ENCODE measurements around the gene ANKRD37. TPM values are rescaled to one million over a fixed set of nuclear protein-coding genes. Genes with fewer than 3 reads are reported as not detected.
A peak's percentile ranks its signal among the peaks of the same experiment; 100 is the strongest.

ANKRD37 gene
- polyA plus RNA-seq (2011; rRNA removed) = 13.2 and 13.7 TPM in 2 replicates
- polyA minus RNA-seq (2011; rRNA and poly(A)+ RNA removed) = 1.7 and 6.9 TPM in 2 replicates

- no peak for DNase-seq (ENCODE audit: low read depth)
Measured at GRCh38 chr4:185396724-185397385, at the start of gene ANKRD37. Gene ANKRD37, plus strand, starts transcription at chr4:185396841. Its CDS starts 83 bp downstream, at chr4:185396924.

GRCh38 chr4:185346975-185347601, 49.6 kb upstream of the ANKRD37 start:
- peaks cover 10% of the 10 kb centered on the region for H3K36me3 ChIP-seq (ENCODE audit: control insufficient read depth, insufficient read depth, low read length)
- no peaks in the 10 kb centered on the region for H3K27me3 ChIP-seq (ENCODE audit: control insufficient read depth, insufficient read depth, low read length)
- ChIA-PET CTCF (interaction anchor here (0.6 kb wide), 1 partner anchor 47 kb away, joined by 3 read pairs; no protein-coding TSS in a partner anchor), POLR2A (no interaction called here)
- no peak for TF ChIP-seq CTCF (IDR thresholded peaks at IDR 0.05; ENCODE audit: insufficient read depth, low read depth, low read length)
- no peak for DNase-seq (ENCODE audit: low read depth)
- no peak overlapping the region for H3K4me3 ChIP-seq (ENCODE audit: low read depth, low read length)

More at GRCh38 chr4:185396724-185397385, at the start of gene ANKRD37:
- H3K36me3 ChIP-seq (ENCODE audit: control insufficient read depth, insufficient read depth, low read length) = peaks cover 3% of the 10 kb centered on the region
- peak within 1 kb of the TSS; percentile 84 for H3K4me3 ChIP-seq (ENCODE audit: low read depth, low read length)
- no peaks in the 10 kb centered on the region for H3K27me3 ChIP-seq (ENCODE audit: control insufficient read depth, insufficient read depth, low read length)
- no peak for TF ChIP-seq CTCF (IDR thresholded peaks at IDR 0.05; ENCODE audit: insufficient read depth, low read depth, low read length)
- POLR2A ChIA-PET = interaction anchor here (0.7 kb wide), 1 partner anchor 1231 kb away, joined by 3 read pairs; no protein-coding TSS in a partner anchor
- CTCF ChIA-PET = interaction anchor here (0.9 to 1.4 kb wide), 7 partner anchors 9 to 213 kb away, joined by 3 to 4 read pairs (median 4); partner anchors contain the start of genes SNX25 and UFSP2

- no peak for TF ChIP-seq CTCF (IDR thresholded peaks at IDR 0.05; ENCODE audit: insufficient read depth, low read depth, low read length)
- Histone ChIP-seq H3K4me3 (ENCODE audit: low read depth, low read length) (no peak overlapping the region), H3K36me3 (ENCODE audit: control insufficient read depth, insufficient read depth, low read length) (peaks cover 7% of the 10 kb centered on the region), H3K27me3 (ENCODE audit: control insufficient read depth, insufficient read depth, low read length) (no peaks in the 10 kb centered on the region)
- CTCF ChIA-PET = interaction anchor here (1.0 kb wide), 1 partner anchor 34 kb away, joined by 3 read pairs; no protein-coding TSS in a partner anchor
- DNase-seq (ENCODE audit: low read depth) = no peak
- POLR2A ChIA-PET = no interaction called here
Measured at GRCh38 chr4:185351691-185352090, 45.0 kb upstream of the ANKRD37 start.

- no peak for TF ChIP-seq CTCF (IDR thresholded peaks at IDR 0.05; ENCODE audit: insufficient read depth, low read depth, low read length)
- Histone ChIP-seq H3K27me3 (ENCODE audit: control insufficient read depth, insufficient read depth, low read length) (no peaks in the 10 kb centered on the region), H3K4me3 (ENCODE audit: low read depth, low read length) (no peak overlapping the region), H3K36me3 (ENCODE audit: control insufficient read depth, insufficient read depth, low read length) (peaks cover 7% of the 10 kb centered on the region)
- ChIA-PET POLR2A (no interaction called here), CTCF (interaction anchor here (1.3 kb wide), 1 partner anchor 15 kb away, joined by 3 read pairs; no protein-coding TSS in a partner anchor)
- no peak for DNase-seq (ENCODE audit: low read depth)
Measured at GRCh38 chr4:185352202-185352601, 44.4 kb upstream of the ANKRD37 start.

- Histone ChIP-seq H3K27me3 (ENCODE audit: control insufficient read depth, insufficient read depth, low read length) (no peaks in the 10 kb centered on the region), H3K4me3 (ENCODE audit: low read depth, low read length) (no peak overlapping the region), H3K36me3 (ENCODE audit: control insufficient read depth, insufficient read depth, low read length) (peaks cover 7% of the 10 kb centered on the region)
- CTCF ChIA-PET = interaction anchor here (1.3 kb wide), 1 partner anchor 14 kb away, joined by 3 read pairs; no protein-coding TSS in a partner anchor
- TF ChIP-seq CTCF (IDR thresholded peaks at IDR 0.05; ENCODE audit: insufficient read depth, low read depth, low read length) = no peak
- no peak for DNase-seq (ENCODE audit: low read depth)
- POLR2A ChIA-PET = no interaction called here
Measured at GRCh38 chr4:185352741-185353140, 43.9 kb upstream of the ANKRD37 start.
